Measurements from ENCODE around the gene OPCML. TPM values are rescaled to one million over a fixed set of nuclear protein-coding genes. Genes with fewer than 3 reads are reported as not detected.

Gene OPCML
- total and polyA plus RNA-seq, 2 donors (not counting 1 experiment from before 2014, with no cell fraction given) = not detected

- Histone ChIP-seq H3K79me2 (ENCODE audit: control insufficient read depth, insufficient read depth, low read length) (no peaks in the 10 kb centered on the region), H3K9me3 (ENCODE audit: control extremely low read depth in 1 of 3, control insufficient read depth in 2 of 3, insufficient read depth in 1 of 3, low read length in 2 of 3) (peaks cover 0 to 8% (median 0%) of the 10 kb centered on the region in 3 donors), H3K27ac (ENCODE audit: low read length in 2 of 2) (no peak overlapping the region), H3K4me2 (replicated peaks; ENCODE audit: low read depth, low read length, poor library complexity, severe bottlenecking) (no peak overlapping the region), H3K36me3 (replicated peaks in 1 of 2; ENCODE audit: control extremely low read depth in 1 of 2, control insufficient read depth in 1 of 2, extremely low read depth in 1 of 2, insufficient read depth in 2 of 2, low read length in 1 of 2) (no peaks in the 10 kb centered on the region), H4K20me1 (ENCODE audit: control insufficient read depth, insufficient read depth, low read length, poor library complexity, severe bottlenecking) (no peaks in the 10 kb centered on the region), H3K27me3 (replicated peaks in 1 of 4; ENCODE audit: control extremely low read depth in 1 of 4, control insufficient read depth in 3 of 4, insufficient read depth in 4 of 4, low read length in 3 of 4) (no peaks in the 10 kb centered on the region), H3K9ac (ENCODE audit: low read length) (no peak overlapping the region), H3K4me3 (ENCODE audit: control extremely low read depth in 1 of 5, extremely low read depth in 1 of 5, insufficient read depth in 1 of 5, low read depth in 2 of 5, low read length in 4 of 5) (no peak overlapping the region), H3K4me1 (ENCODE audit: control insufficient read depth in 2 of 2, insufficient read depth in 2 of 2, low read length in 2 of 2) (no peaks in the 10 kb centered on the region), H2AFZ (ENCODE audit: insufficient read depth, low read depth, low read length, poor library complexity, severe bottlenecking) (no peak overlapping the region)
- Mint-ChIP-seq H3K27ac (no peak overlapping the region), H3K4me3 (no peak overlapping the region), H3K27me3 (no peaks in the 10 kb centered on the region), H3K4me1 (no peaks in the 10 kb centered on the region), H3K9me3 (ENCODE audit: insufficient read depth) (peaks cover 3% of the 10 kb centered on the region)
- ChIA-PET CTCF (no interaction called here), POLR2A (no interaction called here)
- 45% methylated on average over 1 of the region's 6 CpGs for WGBS (ENCODE audit: insufficient coverage)
- intact Hi-C loops (cut with micrococcal nuclease) = no loop called here
- ATAC-seq (ENCODE audit: low read depth) (no peak), DNase-seq (no peak)
- TF ChIP-seq EZH2 (IDR thresholded peaks at IDR 0.05; ENCODE audit: borderline replicate concordance, insufficient read depth, low read depth, low read length, poor library complexity, severe bottlenecking) (no peak), CTCF (IDR thresholded peaks at IDR 0.05) (no peak)
Observed at GRCh38 chr11:133271871-133272776, 260.2 kb downstream of the OPCML start.

GRCh38 chr11:133271206-133271605, 261.1 kb downstream of the OPCML start:
- H3K4me3 Mint-ChIP-seq = no peak overlapping the region
- DNase-seq (no peak), ATAC-seq (ENCODE audit: low read depth) (no peak)
- H3K4me1 Mint-ChIP-seq = no peaks in the 10 kb centered on the region
- H3K9me3 Mint-ChIP-seq (ENCODE audit: insufficient read depth) = peaks cover 3% of the 10 kb centered on the region
- ChIA-PET POLR2A (no interaction called here), CTCF (no interaction called here)
- Histone ChIP-seq H3K36me3 (replicated peaks in 1 of 2; ENCODE audit: control extremely low read depth in 1 of 2, control insufficient read depth in 1 of 2, extremely low read depth in 1 of 2, insufficient read depth in 2 of 2, low read length in 1 of 2) (no peaks in the 10 kb centered on the region), H3K9me3 (ENCODE audit: control extremely low read depth in 1 of 3, control insufficient read depth in 2 of 3, insufficient read depth in 1 of 3, low read length in 2 of 3) (peaks cover 0 to 8% (median 0%) of the 10 kb centered on the region in 3 donors), H3K27ac (ENCODE audit: low read length in 2 of 2) (no peak overlapping the region), H3K79me2 (ENCODE audit: control insufficient read depth, insufficient read depth, low read length) (no peaks in the 10 kb centered on the region), H3K4me1 (ENCODE audit: control insufficient read depth in 2 of 2, insufficient read depth in 2 of 2, low read length in 2 of 2) (no peaks in the 10 kb centered on the region), H3K27me3 (replicated peaks in 1 of 4; ENCODE audit: control extremely low read depth in 1 of 4, control insufficient read depth in 3 of 4, insufficient read depth in 4 of 4, low read length in 3 of 4) (no peaks in the 10 kb centered on the region), H3K4me2 (replicated peaks; ENCODE audit: low read depth, low read length, poor library complexity, severe bottlenecking) (no peak overlapping the region), H3K4me3 (ENCODE audit: control extremely low read depth in 1 of 5, extremely low read depth in 1 of 5, insufficient read depth in 1 of 5, low read depth in 2 of 5, low read length in 4 of 5) (no peak overlapping the region), H2AFZ (ENCODE audit: insufficient read depth, low read depth, low read length, poor library complexity, severe bottlenecking) (no peak overlapping the region), H4K20me1 (ENCODE audit: control insufficient read depth, insufficient read depth, low read length, poor library complexity, severe bottlenecking) (no peaks in the 10 kb centered on the region), H3K9ac (ENCODE audit: low read length) (no peak overlapping the region)
- H3K27me3 Mint-ChIP-seq = no peaks in the 10 kb centered on the region
- TF ChIP-seq EZH2 (IDR thresholded peaks at IDR 0.05; ENCODE audit: borderline replicate concordance, insufficient read depth, low read depth, low read length, poor library complexity, severe bottlenecking) (no peak), CTCF (IDR thresholded peaks at IDR 0.05) (no peak)
- intact Hi-C loops (cut with micrococcal nuclease) = no loop called here
- H3K27ac Mint-ChIP-seq = no peak overlapping the region
